ENCODE data around the gene DIAPH1.

- TF ChIP-seq POLR2A (IDR thresholded peaks at IDR 0.05; ENCODE audit: low read length) (no peak), GATA1 (IDR thresholded peaks at IDR 0.05; ENCODE audit: low read depth, low read length) (no peak)
Measured at GRCh38 chr5:141640698-141641097, 21.9 kb upstream of the DIAPH1 start.

Data from erythroblast (primary cell).